GM12892 (cell line): Measurements from ENCODE around the gene FSIP1.

Source experiments
- POLR2A ChIP-seq: IDR thresholded peaks from 2 replicates; pipeline ENCODE4 v1.6.1; 2011; ENCODE audit warnings: low read depth, low read length, control low read depth
- POLR2AphosphoS5 ChIP-seq: IDR thresholded peaks from 2 replicates; pipeline ENCODE4 v1.6.1; 2011; ENCODE audit warnings: low read depth, low read length, control low read depth

GRCh38 chr15:39616731-39617455 is 165.7 kb downstream of the FSIP1 start:
- TF ChIP-seq POLR2A (no peak), POLR2AphosphoS5 (no peak)
